LNCAP (cell line): Measurements from ENCODE around the gene WIZ.

Experiments used
- CTCF ChIP-seq: fragments of 450-650 bp; IDR thresholded peaks from 2 replicates; pipeline ENCODE4 v1.5.1; 2017; ENCODE audit warnings: mild to moderate bottlenecking

WIZ gene

GRCh38 chr19:15443325-15443724, 6.4 kb downstream of the WIZ start:
- no peak for TF ChIP-seq CTCF

GRCh38 chr19:15442142-15442920, 7.4 kb downstream of the WIZ start:
- TF ChIP-seq CTCF, result no peak

- no peak for TF ChIP-seq CTCF
These were observed 8.4 kb downstream of the WIZ start for GRCh38 chr19:15441317-15441716.

- TF ChIP-seq CTCF, result no peak
These were observed 9.7 kb downstream of the WIZ start for GRCh38 chr19:15439821-15440641.

GRCh38 chr19:15439078-15439799, 10.5 kb downstream of the WIZ start:
- no peak for TF ChIP-seq CTCF

- no peak for TF ChIP-seq CTCF
These were observed 11.2 kb downstream of the WIZ start for GRCh38 chr19:15438577-15438976.

GRCh38 chr19:15438124-15438496, 11.6 kb downstream of the WIZ start:
- TF ChIP-seq CTCF, result no peak
